Smooth muscle cell (in vitro differentiated cells): ENCODE results near the gene DLG2. TPM values are rescaled to one million over a fixed set of nuclear protein-coding genes. Genes with fewer than 3 reads are reported as not detected.

Experiments used
- DNase-seq: peaks from one replicate; lab custom pipeline; 2025; ENCODE audit not compliant: unreplicated experiment; lab: John Stamatoyannopoulos, UW
- H2AFZ ChIP-seq: fragments of 200-600 bp; sonication (generic); 2 replicates; pipeline ENCODE4 v1.6.0; 2016; ENCODE audit warnings: antibody characterized with exemption, low read depth, mild to moderate bottlenecking
- H3F3A ChIP-seq: fragments of 200-600 bp; sonication (generic); 2 replicates; pipeline ENCODE4 v1.6.0; 2017; ENCODE audit warnings: antibody characterized with exemption, low read depth
- H3K27ac ChIP-seq: fragments of 200-600 bp; sonication (generic); 2 replicates; pipeline ENCODE4 v1.5.1; 2016; ENCODE audit warnings: low read depth, mild to moderate bottlenecking
- H3K27me3 ChIP-seq: fragments of 200-600 bp; sonication (generic); 2 replicates; pipeline ENCODE4 v1.6.1; 2016; ENCODE audit warnings: low read depth, mild to moderate bottlenecking
- H3K36me3 ChIP-seq: fragments of 200-600 bp; sonication (generic); 2 replicates; pipeline ENCODE4 v1.5.1; 2016; ENCODE audit warnings: low read depth
- H3K4me1 ChIP-seq: fragments of 200-600 bp; sonication (generic); 2 replicates; pipeline ENCODE4 v1.5.1; 2016; ENCODE audit warnings: low read depth
- H3K4me2 ChIP-seq: fragments of 200-600 bp; sonication (generic); 2 replicates; pipeline ENCODE4 v1.6.0; 2016; ENCODE audit warnings: mild to moderate bottlenecking
- H3K4me3 ChIP-seq: fragments of 200-600 bp; sonication (generic); 2 replicates; pipeline ENCODE4 v1.5.1; 2016; ENCODE audit warnings: mild to moderate bottlenecking
- H3K79me2 ChIP-seq: fragments of 200-600 bp; sonication (generic); 2 replicates; pipeline ENCODE4 v1.6.0; 2016; ENCODE audit warnings: low read depth, mild to moderate bottlenecking
- H3K9ac ChIP-seq: fragments of 200-600 bp; sonication (generic); 2 replicates; pipeline ENCODE4 v1.6.0; 2016; ENCODE audit warnings: low read depth
- H3K9me3 ChIP-seq: fragments of 200-600 bp; sonication (generic); replicated peaks from 2 replicates; pipeline ENCODE4 v1.5.1; 2016; ENCODE audit warnings: low read depth
- H4K20me1 ChIP-seq: fragments of 200-600 bp; sonication (generic); 2 replicates; pipeline ENCODE4 v1.6.0; 2016; ENCODE audit warnings: low read depth
- CTCF ChIP-seq: fragments of 200-600 bp; sonication (generic); IDR thresholded peaks from 2 replicates; pipeline ENCODE4 v1.5.1; 2017; ENCODE audit warnings: borderline replicate concordance, mild to moderate bottlenecking, antibody characterized with exemption; ENCODE audit not compliant: insufficient read depth, poor library complexity, severe bottlenecking
- WGBS: methylation state at CpG from one replicate; pipeline ENCODE4 v1.1.7; 2016; ENCODE audit warnings: low lambda C conversion rate; 5-methylcytosine and 5-hydroxymethylcytosine counted together
- polyA plus RNA-seq: library from polyadenylated mRNA; unstranded; fragments of >200 nt; fragmentation: Nextera tagmentation; extraction: Ambion mirVana; gene quantifications from 2 replicates; pipeline ENCODE4 v1.2.1, GENCODE V29; 2016
- total RNA-seq: library from RNA; depleted of rRNA; stranded (reverse); fragments of >200 nt; gene quantifications from 2 replicates; pipeline ENCODE4 v1.2.3, GENCODE V29; 2014

Gene DLG2
- total and polyA plus RNA-seq, 2 experiments from 2014 or later = 0.74 to 1.1 TPM

- H2AFZ ChIP-seq = no peak overlapping the region
- H3K27me3 ChIP-seq = no peaks in the 10 kb centered on the region
- no peaks in the 10 kb centered on the region for H3K36me3 ChIP-seq
- TF ChIP-seq CTCF = no peak
- WGBS = 91% methylated on average over 3 of the region's 3 CpGs
- H3K9me3 ChIP-seq = no peaks in the 10 kb centered on the region
- no peak overlapping the region for H3K27ac ChIP-seq
- no peak overlapping the region for H3K4me2 ChIP-seq
- H4K20me1 ChIP-seq = no peaks in the 10 kb centered on the region
- no peak overlapping the region for H3K4me3 ChIP-seq
- no peaks in the 10 kb centered on the region for H3F3A ChIP-seq
- no peak for DNase-seq
- no peak overlapping the region for H3K9ac ChIP-seq
- H3K79me2 ChIP-seq = no peaks in the 10 kb centered on the region
- H3K4me1 ChIP-seq = no peaks in the 10 kb centered on the region
These were observed 2015.5 kb downstream of the DLG2 start for GRCh38 chr11:83611600-83611999.

GRCh38 chr11:83611031-83611430 lies 2016.1 kb downstream of the DLG2 start:
- TF ChIP-seq CTCF = no peak
- no peak overlapping the region for H3K27ac ChIP-seq
- DNase-seq = no peak
- H3K36me3 ChIP-seq = no peaks in the 10 kb centered on the region
- no peaks in the 10 kb centered on the region for H3K9me3 ChIP-seq
- H3K4me2 ChIP-seq = no peak overlapping the region
- H3K79me2 ChIP-seq = no peaks in the 10 kb centered on the region
- H3F3A ChIP-seq = no peaks in the 10 kb centered on the region
- H3K9ac ChIP-seq = no peak overlapping the region
- H3K4me1 ChIP-seq = no peaks in the 10 kb centered on the region
- no peak overlapping the region for H2AFZ ChIP-seq
- WGBS = 86% methylated on average over 2 of the region's 2 CpGs
- H3K4me3 ChIP-seq = no peak overlapping the region
- no peaks in the 10 kb centered on the region for H4K20me1 ChIP-seq
- H3K27me3 ChIP-seq = no peaks in the 10 kb centered on the region

GRCh38 chr11:83609191-83609590 lies 2018.0 kb downstream of the DLG2 start:
- Histone ChIP-seq H3K9me3 (no peaks in the 10 kb centered on the region), H4K20me1 (no peaks in the 10 kb centered on the region), H2AFZ (no peak overlapping the region), H3K4me3 (no peak overlapping the region), H3K79me2 (no peaks in the 10 kb centered on the region), H3K27me3 (no peaks in the 10 kb centered on the region), H3K9ac (no peak overlapping the region), H3K4me1 (no peaks in the 10 kb centered on the region), H3K36me3 (no peaks in the 10 kb centered on the region), H3K27ac (no peak overlapping the region), H3F3A (no peaks in the 10 kb centered on the region), H3K4me2 (no peak overlapping the region)
- 92% methylated on average over 2 of the region's 2 CpGs for WGBS
- no peak for TF ChIP-seq CTCF
- no peak for DNase-seq

GRCh38 chr11:83608571-83608970 lies 2018.6 kb downstream of the DLG2 start:
- no peak for TF ChIP-seq CTCF
- Histone ChIP-seq H3K27ac (no peak overlapping the region), H3K4me3 (no peak overlapping the region), H3K4me1 (no peaks in the 10 kb centered on the region), H3K79me2 (no peaks in the 10 kb centered on the region), H3K9me3 (no peaks in the 10 kb centered on the region), H2AFZ (no peak overlapping the region), H3K4me2 (no peak overlapping the region), H3F3A (no peaks in the 10 kb centered on the region), H3K36me3 (no peaks in the 10 kb centered on the region), H3K9ac (no peak overlapping the region), H3K27me3 (no peaks in the 10 kb centered on the region), H4K20me1 (no peaks in the 10 kb centered on the region)
- 100% methylated on average over 1 of the region's 1 CpG for WGBS
- DNase-seq = no peak
